GM18909 (cell line): ENCODE results near the gene B4GALNT1.
"Not testable (repeated sequence)": the region's sequence is repeated elsewhere in the genome, so short reads cannot be mapped to it uniquely, and the experiment has no call there.

Source experiments
- ATAC-seq: cut with Tn5 transposase; IDR thresholded peaks from one replicate; pipeline ENCODE4 v1.9.1; 2021; ENCODE audit warnings: mild to moderate bottlenecking; ENCODE audit not compliant: unreplicated experiment, poor library complexity

Gene B4GALNT1

GRCh38 chr12:57622293-57623245 is 10.4 kb downstream of the B4GALNT1 start:
- no peak for ATAC-seq

GRCh38 chr12:57621497-57622292 is 11.3 kb downstream of the B4GALNT1 start:
- ATAC-seq: no peak

- no peak for ATAC-seq
Observed at GRCh38 chr12:57620936-57621496, 12.0 kb downstream of the B4GALNT1 start.

- ATAC-seq: no peak
Observed at GRCh38 chr12:57620245-57620935, 12.6 kb downstream of the B4GALNT1 start.

- no peak for ATAC-seq
Observed at GRCh38 chr12:57619434-57620244, 13.4 kb downstream of the B4GALNT1 start.

- no peak for ATAC-seq
Observed at GRCh38 chr12:57618966-57619433, 14.0 kb downstream of the B4GALNT1 start.

- ATAC-seq: not testable (repeated sequence)
Observed at GRCh38 chr12:57618431-57618830, 14.6 kb downstream of the B4GALNT1 start.

GRCh38 chr12:57617942-57618341 is 15.1 kb downstream of the B4GALNT1 start:
- ATAC-seq: no peak

- no peak for ATAC-seq
Observed at GRCh38 chr12:57616383-57617101, 16.5 kb downstream of the B4GALNT1 start.

GRCh38 chr12:57615637-57616036 is 17.4 kb downstream of the B4GALNT1 start:
- no peak for ATAC-seq

- no peak for ATAC-seq
Observed at GRCh38 chr12:57614948-57615500, 18.0 kb downstream of the B4GALNT1 start.

GRCh38 chr12:57614178-57614947 is 18.6 kb downstream of the B4GALNT1 start:
- peak; percentile 67 for ATAC-seq

GRCh38 chr12:57613427-57614109 is 19.4 kb downstream of the B4GALNT1 start:
- ATAC-seq: no peak

- ATAC-seq: no peak
Observed at GRCh38 chr12:57612711-57613426, 20.1 kb downstream of the B4GALNT1 start.

GRCh38 chr12:57611827-57612710 is 20.9 kb downstream of the B4GALNT1 start:
- ATAC-seq: no peak
